GM21528 (cell line): ENCODE data around the gene PPFIA4.

Experiments used
- ATAC-seq: cut with Tn5 transposase; IDR thresholded peaks from one replicate; pipeline ENCODE4 v1.9.1; 2021; ENCODE audit warnings: mild to moderate bottlenecking, moderate library complexity; ENCODE audit not compliant: unreplicated experiment, low FRiP score

Gene PPFIA4

DNA sequence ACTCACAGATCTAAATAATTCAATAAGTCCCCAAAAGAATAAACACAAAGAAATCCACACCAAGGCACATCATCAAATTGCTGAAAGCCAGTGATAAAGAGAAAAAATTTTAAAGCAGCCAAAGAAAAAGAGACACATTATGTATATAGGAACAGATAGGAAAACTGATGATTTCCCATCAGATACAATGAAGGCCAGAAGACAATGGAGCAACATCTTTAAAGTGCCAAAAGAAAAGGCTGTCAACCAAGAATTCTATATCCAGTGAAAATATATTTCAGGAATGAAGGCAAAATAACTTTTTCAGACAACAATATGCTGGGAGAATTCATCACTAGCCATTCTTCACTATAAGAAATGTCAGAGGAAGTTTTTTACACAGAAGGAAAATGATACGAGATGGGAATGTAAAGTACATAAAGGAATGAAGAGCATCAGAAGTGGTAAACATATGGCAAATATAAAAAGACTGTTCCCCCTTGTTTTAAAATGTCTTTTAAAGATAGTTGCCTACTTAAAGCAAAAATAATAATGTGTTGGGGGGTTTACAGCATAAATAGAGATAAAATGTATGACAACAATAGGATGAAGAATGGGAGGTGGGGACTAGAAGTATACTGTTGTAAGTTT is 68.9 kb downstream of the PPFIA4 start:
- no peak for ATAC-seq

DNA sequence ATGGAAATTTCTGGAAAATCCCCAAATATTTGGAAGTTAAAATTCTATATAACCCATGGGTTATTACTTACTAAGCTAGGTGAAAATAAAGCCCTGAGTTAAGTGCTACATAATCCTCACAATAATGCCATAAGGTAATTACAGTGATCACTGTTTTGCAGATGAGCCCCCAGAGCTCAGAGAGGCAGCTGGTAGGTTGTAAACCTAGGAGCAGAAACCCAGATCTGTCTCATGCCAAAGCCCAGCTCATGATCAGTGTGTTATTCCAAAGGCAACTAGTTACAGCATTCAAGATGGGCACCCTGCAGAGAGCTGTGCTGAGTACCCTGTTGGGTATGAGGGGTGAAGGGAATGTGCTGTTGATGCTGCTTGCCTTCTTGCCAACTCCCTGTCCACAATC is 70.3 kb downstream of the PPFIA4 start:
- no peak for ATAC-seq

DNA sequence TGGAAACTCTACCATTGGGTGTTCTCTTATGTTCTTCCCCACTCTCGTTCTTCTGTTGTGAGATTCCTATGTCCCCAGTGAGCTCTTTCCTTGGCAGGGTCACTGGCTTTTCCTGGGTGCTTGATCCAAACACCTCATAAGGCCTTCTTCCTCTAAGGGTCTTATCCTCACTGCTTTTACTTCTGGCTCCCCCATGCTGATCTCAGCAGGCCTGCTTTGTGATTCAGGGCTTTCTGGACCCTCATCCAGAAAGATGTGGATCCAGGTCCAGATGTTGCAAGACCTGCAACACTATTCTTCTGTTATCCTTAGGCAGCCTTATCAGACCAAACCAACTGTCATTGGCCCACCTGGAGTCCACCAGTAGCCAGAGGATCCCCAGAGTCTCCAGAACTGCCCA is 70.7 kb downstream of the PPFIA4 start:
- no peak for ATAC-seq

DNA sequence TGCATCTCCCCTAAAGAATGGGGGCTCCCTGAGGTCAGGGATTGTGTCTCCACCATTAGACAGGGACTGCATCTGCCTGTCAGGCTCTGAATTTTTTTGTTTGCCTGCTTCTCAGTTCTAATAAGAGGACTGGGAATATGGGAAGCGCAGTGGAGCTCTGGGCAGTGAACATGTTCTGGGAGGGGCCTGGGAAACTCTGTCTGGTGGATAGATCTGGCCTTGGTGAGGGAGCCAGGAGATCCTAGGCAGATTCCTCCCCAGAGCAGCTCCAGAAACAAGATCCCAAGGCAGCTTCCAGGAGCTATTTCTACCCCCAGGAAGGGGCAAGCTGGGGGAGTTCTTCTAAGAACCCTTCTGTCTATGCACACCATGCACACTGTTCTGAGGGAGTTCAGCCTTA is 72.2 kb downstream of the PPFIA4 start:
- ATAC-seq: no peak

DNA sequence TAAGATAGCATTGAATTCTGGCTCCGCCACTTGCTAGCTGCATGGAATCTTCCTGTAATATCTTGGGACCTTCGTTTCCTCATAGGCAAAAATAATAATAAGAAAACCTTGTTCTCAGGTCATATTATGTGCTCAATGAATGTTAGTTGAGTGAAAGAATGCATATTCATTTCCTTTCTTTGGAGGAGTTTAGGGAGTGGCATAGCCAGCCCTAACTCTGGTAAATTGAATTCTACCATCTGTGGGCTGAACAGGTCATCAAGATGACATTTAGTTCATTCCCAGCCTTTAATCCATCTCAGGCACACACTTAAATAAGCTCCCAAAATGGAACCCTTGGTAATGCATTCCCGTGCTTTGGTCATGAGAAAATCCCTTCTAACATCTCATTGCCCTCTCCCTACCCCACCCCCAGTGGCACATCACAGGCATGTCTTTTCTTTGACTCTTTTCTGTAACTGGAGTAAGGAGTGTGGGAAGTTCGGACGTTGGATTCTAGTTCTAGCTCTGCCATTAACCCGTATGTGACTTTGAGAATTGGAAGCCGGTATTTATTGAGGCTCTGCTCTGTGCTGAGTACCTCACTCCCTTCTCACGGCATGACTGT is 72.7 kb downstream of the PPFIA4 start:
- ATAC-seq: no peak

DNA sequence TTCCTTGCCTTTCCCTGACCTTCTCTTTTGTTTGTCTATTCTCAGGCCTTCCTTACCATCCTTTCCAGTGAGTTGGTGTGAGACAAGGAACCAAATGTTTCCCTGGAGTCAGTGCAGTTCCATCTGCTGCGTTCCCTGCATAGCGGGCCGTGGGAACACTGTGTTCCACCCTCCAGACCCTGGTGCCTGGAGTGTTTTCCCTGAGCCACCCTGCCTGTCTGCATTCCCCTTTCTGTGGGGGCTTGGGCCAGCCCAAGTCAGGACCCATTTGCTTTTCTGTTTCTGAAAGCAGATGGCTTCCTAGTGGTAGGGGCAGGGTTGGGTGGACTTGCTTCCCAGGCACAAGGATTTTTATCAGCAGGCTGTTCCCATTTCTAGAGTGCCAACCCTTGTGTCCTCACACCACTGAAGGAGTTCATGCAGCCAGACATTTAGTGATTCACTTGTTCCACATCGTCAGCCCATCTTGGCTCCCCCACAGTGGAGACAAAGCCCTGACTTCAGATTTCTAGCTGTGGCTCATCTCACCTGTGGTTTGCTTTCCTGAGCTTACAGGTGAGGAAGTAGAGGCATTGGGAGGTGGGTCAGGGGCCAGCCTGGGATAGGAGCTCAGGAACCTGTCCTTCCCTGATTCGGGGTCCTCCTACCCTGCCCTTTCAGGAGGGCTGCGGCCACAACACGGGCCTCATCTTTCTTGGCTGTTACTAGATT is 73.7 kb downstream of the PPFIA4 start:
- no peak for ATAC-seq

DNA sequence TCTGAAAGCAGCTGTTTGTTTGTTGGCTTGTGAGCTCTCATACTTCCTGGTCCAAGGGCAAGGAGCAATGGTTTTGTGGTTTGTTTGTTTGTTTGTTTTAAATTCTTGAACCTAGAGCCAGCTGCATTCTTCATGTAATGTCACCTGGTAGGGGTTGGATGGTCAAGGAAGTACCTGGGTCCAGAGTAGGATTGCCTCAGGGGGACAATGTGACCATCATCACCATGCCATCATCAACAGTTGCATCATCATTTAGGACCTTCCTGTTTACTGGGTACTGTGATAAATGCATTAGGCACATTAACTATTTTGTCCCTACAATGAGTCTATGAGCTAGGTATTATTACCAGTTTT is 74.2 kb downstream of the PPFIA4 start:
- no peak for ATAC-seq

DNA sequence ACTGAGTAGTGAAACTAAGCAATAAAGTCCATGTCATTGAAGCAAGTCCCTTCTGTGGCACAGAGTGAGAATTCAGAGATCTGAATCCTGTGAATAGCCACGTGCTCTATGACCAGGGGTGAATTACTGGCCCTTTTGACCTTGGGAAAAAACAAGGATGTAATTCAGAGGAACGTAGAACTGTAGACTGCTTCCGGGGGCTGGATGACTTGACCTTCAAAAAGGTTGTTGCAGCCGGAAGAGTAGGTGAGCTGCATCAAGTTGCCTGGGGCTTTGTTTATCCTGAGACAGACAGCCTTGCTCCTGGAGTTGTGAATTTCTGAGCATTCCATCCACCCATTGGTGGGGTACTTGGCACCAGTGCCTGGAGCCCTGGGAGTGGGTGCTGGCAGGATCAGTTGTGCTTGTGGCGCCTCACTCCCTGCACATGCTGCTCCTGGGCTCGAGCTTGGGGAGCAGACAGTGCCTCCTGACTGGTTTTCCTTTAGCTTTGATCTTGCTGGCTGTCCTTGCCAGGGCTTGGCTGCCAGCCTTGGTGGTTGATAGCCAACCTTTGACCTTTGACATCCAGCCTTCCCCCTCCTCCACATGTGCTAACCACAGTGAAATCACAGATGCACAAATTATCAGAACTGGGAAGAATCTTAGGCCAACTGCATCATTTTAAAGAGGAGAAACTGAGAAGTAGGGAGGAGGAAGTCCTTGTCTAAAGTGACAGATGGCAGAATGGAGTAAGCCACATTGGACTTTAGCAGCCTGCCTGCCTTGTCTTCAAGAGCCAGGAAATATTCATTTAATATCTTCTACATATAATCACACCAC is 75.7 kb downstream of the PPFIA4 start:
- no peak for ATAC-seq

DNA sequence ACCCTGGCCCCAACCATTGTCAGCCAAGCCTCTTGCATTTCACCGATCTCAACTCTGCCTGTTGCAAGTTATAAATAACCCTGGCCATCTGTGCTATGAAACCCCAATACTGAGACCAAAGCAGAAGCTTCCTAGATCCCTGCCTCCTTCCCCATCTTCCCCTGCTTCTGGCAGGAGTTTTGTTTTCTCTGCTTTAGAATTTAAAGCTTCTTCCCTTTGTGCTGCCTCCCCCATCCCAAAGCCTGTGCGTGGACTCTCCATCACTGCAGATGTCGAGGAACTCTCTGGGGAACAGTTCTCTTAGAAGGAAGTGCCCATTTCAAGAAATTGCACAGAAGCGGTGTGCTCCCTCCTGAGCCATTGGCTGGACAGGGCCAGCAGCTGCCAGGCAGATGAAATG is 76.9 kb downstream of the PPFIA4 start:
- ATAC-seq: no peak

DNA sequence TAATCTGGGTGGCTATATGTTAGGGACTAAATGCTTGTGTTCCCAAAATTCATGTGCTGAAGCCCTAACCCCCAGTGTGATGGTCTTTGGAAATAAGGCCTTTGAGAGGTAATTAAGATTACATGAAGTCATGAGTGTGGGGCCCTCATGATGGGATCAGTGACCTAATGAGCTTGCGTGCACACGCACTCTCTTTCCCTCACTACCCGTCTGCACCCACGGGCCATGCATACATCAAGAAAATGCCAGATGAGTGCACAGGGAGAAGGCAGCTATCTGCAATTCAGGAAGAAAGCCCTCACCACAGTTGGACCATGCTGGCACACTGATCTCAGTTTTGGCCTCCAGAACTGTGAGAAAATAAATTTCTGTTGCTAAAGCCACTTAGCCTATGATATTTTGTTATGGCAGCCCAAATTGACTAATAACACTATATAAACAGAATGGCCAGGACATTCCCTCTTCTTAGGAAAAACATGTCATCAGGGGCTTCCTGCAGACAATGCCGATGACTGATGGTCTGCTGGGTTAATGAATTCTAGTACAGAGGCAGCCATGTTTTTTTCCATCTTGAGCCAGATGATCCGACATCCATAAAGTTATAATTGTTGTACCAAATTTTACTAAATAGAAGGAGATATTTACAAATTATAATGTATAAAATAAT is 77.7 kb downstream of the PPFIA4 start:
- no peak for ATAC-seq

DNA sequence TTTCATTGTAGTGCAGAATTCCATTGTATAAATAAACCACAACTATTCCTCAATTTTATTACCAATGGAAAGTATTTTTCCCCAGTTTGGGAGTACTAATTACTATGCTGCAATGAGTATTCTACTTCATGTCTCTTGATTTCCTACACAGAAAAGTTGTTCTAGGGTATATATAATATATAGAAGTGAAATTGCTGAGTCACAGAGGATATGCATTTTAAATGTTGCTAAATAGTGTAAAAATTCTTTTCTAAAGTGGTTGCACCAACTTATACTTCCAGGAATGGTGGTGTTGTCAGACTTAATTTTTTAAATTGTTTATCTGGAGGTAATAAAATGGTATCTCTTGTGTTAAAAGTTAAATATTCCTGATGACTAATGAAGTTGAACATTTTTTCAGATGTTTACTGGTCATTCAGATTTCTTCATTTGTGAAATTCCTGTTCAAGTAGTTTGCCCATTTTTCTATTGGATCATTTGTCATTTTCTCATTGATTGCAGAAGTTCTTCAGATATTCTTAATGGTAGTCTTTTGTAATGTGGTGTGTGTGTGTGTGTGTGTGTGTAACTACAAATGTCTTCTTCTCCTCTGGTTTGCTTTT is 78.6 kb downstream of the PPFIA4 start:
- ATAC-seq: no peak

DNA sequence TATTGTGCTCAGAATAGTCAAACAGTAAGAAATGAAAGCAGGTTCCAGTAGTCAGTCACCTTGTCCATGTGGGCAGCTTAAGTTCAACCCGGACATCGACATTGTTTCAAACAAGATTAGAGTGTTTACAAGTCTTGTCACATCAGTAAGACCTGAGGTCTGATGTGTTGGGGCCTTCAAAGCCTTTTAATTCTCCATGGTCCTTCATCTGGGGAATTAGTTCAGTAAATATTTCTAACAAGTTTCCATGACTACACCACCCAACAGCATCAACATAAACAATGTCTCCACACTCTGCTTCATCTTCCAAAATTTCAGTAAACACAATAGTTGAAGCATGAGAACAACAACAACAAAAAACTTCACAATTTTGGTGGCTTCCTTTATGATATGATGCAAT is 86.2 kb downstream of the PPFIA4 start:
- no peak for ATAC-seq

DNA sequence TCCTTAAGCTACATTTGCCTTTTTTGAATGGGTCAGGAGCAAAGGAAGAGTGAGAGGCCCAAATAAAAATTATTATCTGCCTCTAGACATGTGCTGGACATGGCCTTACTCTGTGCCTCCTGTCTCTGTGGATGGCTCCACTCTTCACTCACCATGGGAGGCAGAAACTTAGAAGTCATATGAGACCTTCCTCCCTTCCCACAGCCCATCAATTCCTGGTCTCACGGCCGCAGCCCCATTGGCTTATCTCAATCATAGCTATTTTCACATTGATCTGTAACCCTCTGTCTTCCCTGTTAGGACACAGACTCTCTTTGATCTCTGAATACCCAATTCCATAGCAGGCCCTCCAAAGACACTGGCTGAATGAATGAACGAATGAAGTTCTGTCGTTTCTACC is 87.0 kb downstream of the PPFIA4 start:
- no peak for ATAC-seq

DNA sequence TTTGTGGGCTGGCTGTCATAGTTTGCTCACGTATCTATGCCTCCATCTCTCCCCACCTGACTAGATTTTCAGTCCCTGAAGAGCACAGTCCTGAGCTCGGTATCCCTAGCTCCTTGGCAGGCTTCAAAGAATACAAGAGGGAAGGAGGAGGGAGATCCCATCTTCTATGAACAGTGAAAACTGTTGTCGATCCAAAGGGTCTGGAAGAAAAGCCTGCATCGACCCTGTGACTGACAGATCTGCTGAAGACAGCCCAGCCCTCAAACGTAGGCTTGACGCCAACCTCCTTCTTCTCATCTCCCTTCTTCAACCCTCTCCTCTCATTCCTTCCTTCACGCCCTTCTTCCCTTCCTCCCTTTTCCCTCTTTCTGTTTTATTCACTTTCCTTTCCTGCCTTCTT is 87.9 kb downstream of the PPFIA4 start:
- ATAC-seq: no peak

DNA sequence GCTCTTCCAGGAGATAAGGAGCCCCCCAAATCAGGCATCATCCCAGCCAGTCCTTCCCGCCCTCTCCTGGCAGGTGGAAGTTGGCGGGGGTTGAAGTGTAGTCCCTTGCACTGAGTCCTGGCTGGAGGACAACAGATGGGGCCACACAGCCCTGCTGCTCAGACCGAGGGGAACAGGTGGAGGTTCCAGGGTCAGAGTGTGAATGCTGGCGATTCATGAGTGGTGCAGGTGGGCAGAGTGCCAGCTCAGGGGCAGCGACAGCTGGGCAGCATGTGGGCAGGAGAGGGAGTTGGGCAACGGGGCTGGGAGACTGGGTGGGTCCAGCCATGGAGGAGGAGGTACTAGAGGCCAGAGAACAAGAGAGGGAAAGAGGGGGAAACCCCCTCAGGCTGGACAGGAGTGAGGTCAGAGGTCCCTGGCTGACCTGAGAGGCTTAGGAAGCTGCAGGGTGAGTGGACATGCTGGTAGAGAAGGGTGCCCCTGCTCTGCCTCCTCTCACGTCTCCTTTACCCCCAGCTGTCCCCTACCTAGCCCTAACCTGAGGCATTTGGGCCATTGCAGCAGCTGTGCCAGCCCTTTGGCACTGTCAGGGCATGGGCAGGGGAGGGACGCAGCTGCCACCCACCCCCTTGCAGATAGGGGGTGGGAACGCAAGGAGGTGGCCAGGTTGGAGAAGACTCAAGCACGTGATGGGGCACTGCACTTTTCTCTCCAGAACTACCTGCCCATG is 90.0 kb downstream of the PPFIA4 start:
- ATAC-seq: no peak

DNA sequence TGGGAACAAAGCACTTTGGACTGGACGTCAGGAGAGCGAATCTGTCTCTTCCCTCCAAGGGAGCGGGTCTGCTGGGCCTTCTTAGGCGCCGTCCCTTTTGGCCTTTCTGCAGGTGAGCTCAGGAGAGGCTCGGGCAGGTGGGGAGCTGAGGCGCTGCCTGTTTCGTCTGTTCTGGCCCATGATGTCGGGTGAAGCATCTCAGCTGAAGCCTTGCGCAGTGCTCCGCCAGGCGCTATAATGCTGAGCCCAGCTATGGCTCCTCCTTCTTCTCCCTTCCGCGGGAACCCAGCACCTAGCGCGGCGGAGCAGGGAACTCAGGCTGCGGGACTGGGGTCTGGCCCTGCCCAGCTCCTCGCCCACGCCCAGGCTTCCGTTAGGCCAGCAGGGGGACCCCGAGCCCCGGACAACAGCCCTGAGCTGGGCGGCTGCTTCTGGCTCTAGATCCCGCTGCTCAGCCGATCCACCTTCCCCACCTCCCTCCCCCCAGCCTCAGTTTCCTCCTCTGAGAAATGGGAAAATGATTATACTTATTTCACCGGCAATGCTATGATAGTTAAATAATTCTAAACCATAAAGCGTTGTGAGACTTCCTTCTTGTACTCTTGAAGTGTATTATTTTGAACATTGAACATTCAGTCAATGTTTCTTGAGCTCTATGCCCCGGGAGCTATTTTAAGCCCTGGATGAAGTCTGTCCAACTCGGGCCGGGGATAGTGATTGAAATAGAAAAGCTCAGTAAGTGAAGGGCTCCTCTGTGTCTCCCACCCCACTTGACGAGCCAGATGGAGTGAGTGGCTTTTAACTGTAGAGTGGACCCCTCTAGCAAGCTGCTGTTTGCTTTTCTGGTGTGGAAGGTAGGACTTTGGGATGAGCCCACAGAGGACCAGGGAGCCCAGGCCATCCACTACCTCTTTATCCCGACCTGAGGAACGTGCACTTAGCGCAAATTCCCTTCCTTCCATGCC is 91.6 kb downstream of the PPFIA4 start:
- ATAC-seq: no peak

DNA sequence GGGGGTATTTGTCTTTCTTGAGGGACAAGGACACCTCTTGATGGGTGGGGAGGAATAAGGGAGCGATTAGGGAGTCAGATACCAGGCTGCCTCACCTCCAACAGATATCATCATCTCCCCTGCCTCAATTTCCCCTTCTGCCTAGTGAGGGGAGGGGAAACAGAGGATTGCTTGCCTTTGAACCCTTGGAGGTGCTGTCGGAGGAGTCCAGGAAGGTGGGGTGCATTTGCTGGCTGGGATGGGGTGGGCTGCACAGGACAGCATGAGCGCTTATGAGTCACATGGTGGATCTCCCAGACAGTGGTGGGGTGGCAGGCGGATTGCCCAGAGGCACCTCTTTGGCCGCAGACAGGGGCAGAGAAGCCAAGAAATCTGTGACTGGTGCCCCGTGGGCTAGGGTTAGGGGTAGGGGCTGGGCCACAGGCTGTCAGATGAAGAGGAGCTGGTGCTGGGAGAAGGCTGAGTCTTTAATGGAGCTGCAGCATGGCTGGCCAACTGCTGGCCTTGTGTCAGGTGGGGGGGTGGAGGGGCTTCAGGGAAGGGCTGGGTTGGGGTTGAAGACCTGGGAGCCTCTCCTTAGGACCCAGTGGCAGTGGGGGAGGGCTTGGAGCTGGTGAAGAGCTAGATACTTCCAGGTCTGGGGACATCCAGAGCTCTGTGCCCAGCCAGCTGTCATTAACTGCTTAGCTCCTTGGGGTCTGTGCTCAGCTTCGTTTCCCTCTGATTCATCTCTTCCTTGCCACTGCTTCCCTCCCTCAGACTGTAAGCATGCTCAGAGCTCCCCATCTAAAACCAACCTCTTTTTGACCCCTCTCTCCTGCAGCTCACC is 94.2 kb downstream of the PPFIA4 start:
- ATAC-seq: no peak
